Astrocyte (in vitro differentiated cells and primary cell): Measurements from ENCODE around the gene SARNP. TPM values are rescaled to one million over a fixed set of nuclear protein-coding genes. Genes with fewer than 3 reads are reported as not detected.

ENCODE experiments used
- DNase-seq: peaks from one replicate; pipeline ENCODE4 v3.0.0-alpha.2; 2010; ENCODE audit warnings: low read depth
- FAIRE-seq: peaks from 2 replicates; lab custom pipeline; 2011; peaks lifted over from hg19 to GRCh38; lab: Jason Lieb, UNC
- H2AFZ ChIP-seq: 2 replicates; pipeline ENCODE4 v1.6.0; 2012; ENCODE audit warnings: low read depth, low read length, inconsistent platforms
- H3K27ac ChIP-seq: 2 replicates; pipeline ENCODE4 v1.5.1; 2011; ENCODE audit warnings: low read depth, low read length, inconsistent platforms
- H3K27me3 ChIP-seq: 2 replicates; pipeline ENCODE4 v1.6.0; 2011; ENCODE audit warnings: low read length, inconsistent platforms; ENCODE audit not compliant: insufficient read depth
- H3K36me3 ChIP-seq: 2 replicates; pipeline ENCODE4 v1.5.1; 2011; ENCODE audit warnings: low read length, inconsistent platforms; ENCODE audit not compliant: insufficient read depth
- H3K4me1 ChIP-seq: 2 replicates; pipeline ENCODE4 v1.5.1; 2011; ENCODE audit warnings: low read length, inconsistent platforms; ENCODE audit not compliant: insufficient read depth
- H3K4me2 ChIP-seq: 2 replicates; pipeline ENCODE4 v1.6.0; 2012; ENCODE audit warnings: low read length, inconsistent platforms
- H3K4me3 ChIP-seq: 2 replicates; pipeline ENCODE4 v1.5.1; 2011; ENCODE audit warnings: low read depth, mild to moderate bottlenecking, low read length, inconsistent platforms; ENCODE audit not compliant: insufficient read depth
- H3K79me2 ChIP-seq: 2 replicates; pipeline ENCODE4 v1.6.0; 2012; ENCODE audit warnings: mild to moderate bottlenecking, low read length, inconsistent platforms; ENCODE audit not compliant: insufficient read depth
- H3K9ac ChIP-seq: 2 replicates; pipeline ENCODE4 v1.6.0; 2012; ENCODE audit warnings: mild to moderate bottlenecking, low read length, inconsistent platforms
- H3K9me3 ChIP-seq: 2 replicates; pipeline ENCODE4 v1.5.1; 2012; ENCODE audit warnings: low read depth, mild to moderate bottlenecking, low read length, inconsistent platforms; ENCODE audit not compliant: insufficient read depth
- H4K20me1 ChIP-seq: 2 replicates; pipeline ENCODE4 v1.6.0; 2012; ENCODE audit warnings: low read length, inconsistent platforms; ENCODE audit not compliant: insufficient read depth
- H3K27ac Mint-ChIP-seq: one replicate; pipeline ENCODE4 v1.8.0; 2021; ENCODE audit warnings: mild to moderate bottlenecking, mixed read lengths; ENCODE audit not compliant: unreplicated experiment
- H3K27me3 Mint-ChIP-seq: one replicate; pipeline ENCODE4 v1.8.0; 2021; ENCODE audit warnings: low read depth, mixed read lengths; ENCODE audit not compliant: unreplicated experiment
- H3K36me3 Mint-ChIP-seq: one replicate; pipeline ENCODE4 v1.8.0; 2021; ENCODE audit warnings: low read depth, mixed read lengths; ENCODE audit not compliant: unreplicated experiment
- H3K4me1 Mint-ChIP-seq: one replicate; pipeline ENCODE4 v1.8.0; 2021; ENCODE audit warnings: low read depth, mixed read lengths; ENCODE audit not compliant: unreplicated experiment
- H3K4me3 Mint-ChIP-seq: one replicate; pipeline ENCODE4 v1.8.0; 2021; ENCODE audit warnings: mild to moderate bottlenecking, moderate library complexity, mixed read lengths; ENCODE audit not compliant: unreplicated experiment
- H3K9me3 Mint-ChIP-seq: one replicate; pipeline ENCODE4 v1.8.0; 2021; ENCODE audit warnings: mild to moderate bottlenecking, mixed read lengths; ENCODE audit not compliant: unreplicated experiment
- CTCF ChIP-seq: IDR thresholded peaks from 2 replicates; pipeline ENCODE4 v1.5.1; 2011; ENCODE audit warnings: low read depth, mild to moderate bottlenecking, inconsistent platforms, low read length, moderate library complexity; ENCODE audit not compliant: insufficient read depth
- EZH2 ChIP-seq: IDR thresholded peaks from 2 replicates; pipeline ENCODE4 v1.6.1; 2012; ENCODE audit warnings: mild to moderate bottlenecking, low read length, inconsistent platforms; ENCODE audit not compliant: insufficient read depth
- total RNA-seq: library from RNA; stranded (reverse); gene quantifications from 2 replicates; pipeline ENCODE4 v1.2.1, GENCODE V29; 2021

Gene SARNP
- total RNA-seq, 1 donor from 2014 or later = 105 TPM

- Mint-ChIP-seq H3K27ac (peak overlapping the region; percentile 88), H3K27me3 (peaks cover 10% of the 10 kb centered on the region), H3K4me1 (peaks cover 39% of the 10 kb centered on the region), H3K9me3 (no peaks in the 10 kb centered on the region), H3K36me3 (no peaks in the 10 kb centered on the region), H3K4me3 (peak overlapping the region; percentile 84)
- H3K9me3 ChIP-seq = no peaks in the 10 kb centered on the region
- peak overlapping the region; percentile 78 for H3K4me3 ChIP-seq
- no peak for FAIRE-seq
- H3K9ac ChIP-seq = peak overlapping the region; percentile 88
- H3K4me2 ChIP-seq = peak overlapping the region; percentile 87
- peak; percentile 74 for DNase-seq
- no peak for TF ChIP-seq CTCF
- no peak for TF ChIP-seq EZH2
- H3K27me3 ChIP-seq = no peaks in the 10 kb centered on the region
- no peaks in the 10 kb centered on the region for H3K36me3 ChIP-seq
- peak overlapping the region; percentile 92 for H3K27ac ChIP-seq
- H4K20me1 ChIP-seq = peaks cover 7% of the 10 kb centered on the region
- no peaks in the 10 kb centered on the region for H3K79me2 ChIP-seq
- H2AFZ ChIP-seq = no peak overlapping the region
- H3K4me1 ChIP-seq = peaks cover 74% of the 10 kb centered on the region
Measured at GRCh38 chr12:55717011-55718007, 100.2 kb downstream of the SARNP start.

GRCh38 chr12:55716582-55716957 lies 101.0 kb downstream of the SARNP start:
- no peak for DNase-seq
- Histone ChIP-seq H3K4me1 (peaks cover 74% of the 10 kb centered on the region), H3K79me2 (no peaks in the 10 kb centered on the region), H3K36me3 (no peaks in the 10 kb centered on the region), H3K4me3 (peak overlapping the region; percentile 78), H3K9me3 (no peaks in the 10 kb centered on the region), H3K27me3 (no peaks in the 10 kb centered on the region), H3K9ac (peak overlapping the region; percentile 88), H3K27ac (peak overlapping the region; percentile 92), H3K4me2 (peak overlapping the region; percentile 87), H2AFZ (peak overlapping the region; percentile 94), H4K20me1 (peaks cover 7% of the 10 kb centered on the region)
- FAIRE-seq = no peak
- peaks cover 43% of the 10 kb centered on the region for H3K4me1 Mint-ChIP-seq
- no peak for TF ChIP-seq CTCF
- TF ChIP-seq EZH2 = no peak
- peak overlapping the region; percentile 84 for H3K4me3 Mint-ChIP-seq
- no peaks in the 10 kb centered on the region for H3K9me3 Mint-ChIP-seq
- H3K36me3 Mint-ChIP-seq = no peaks in the 10 kb centered on the region
- peaks cover 16% of the 10 kb centered on the region for H3K27me3 Mint-ChIP-seq
- peak overlapping the region; percentile 72 for H3K27ac Mint-ChIP-seq
